ENCODE data around the gene ARSG.

GRCh38 chr17:68320311-68320865, 29.1 kb downstream of the ARSG start:
- TF ChIP-seq, protein P1, sequence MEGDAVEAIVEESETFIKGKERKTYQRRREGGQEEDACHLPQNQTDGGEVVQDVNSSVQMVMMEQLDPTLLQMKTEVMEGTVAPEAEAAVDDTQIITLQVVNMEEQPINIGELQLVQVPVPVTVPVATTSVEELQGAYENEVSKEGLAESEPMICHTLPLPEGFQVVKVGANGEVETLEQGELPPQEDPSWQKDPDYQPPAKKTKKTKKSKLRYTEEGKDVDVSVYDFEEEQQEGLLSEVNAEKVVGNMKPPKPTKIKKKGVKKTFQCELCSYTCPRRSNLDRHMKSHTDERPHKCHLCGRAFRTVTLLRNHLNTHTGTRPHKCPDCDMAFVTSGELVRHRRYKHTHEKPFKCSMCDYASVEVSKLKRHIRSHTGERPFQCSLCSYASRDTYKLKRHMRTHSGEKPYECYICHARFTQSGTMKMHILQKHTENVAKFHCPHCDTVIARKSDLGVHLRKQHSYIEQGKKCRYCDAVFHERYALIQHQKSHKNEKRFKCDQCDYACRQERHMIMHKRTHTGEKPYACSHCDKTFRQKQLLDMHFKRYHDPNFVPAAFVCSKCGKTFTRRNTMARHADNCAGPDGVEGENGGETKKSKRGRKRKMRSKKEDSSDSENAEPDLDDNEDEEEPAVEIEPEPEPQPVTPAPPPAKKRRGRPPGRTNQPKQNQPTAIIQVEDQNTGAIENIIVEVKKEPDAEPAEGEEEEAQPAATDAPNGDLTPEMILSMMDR (IDR thresholded peaks at IDR 0.05) = no peak
- no peak for TF ChIP-seq EZH2phosphoT487 (IDR thresholded peaks at IDR 0.05)
- TF ChIP-seq EZH2 (IDR thresholded peaks at IDR 0.05) = no peak
